HG02623 (cell line): Measurements from ENCODE around the gene BOD1.

Source experiments
- ATAC-seq: cut with Tn5 transposase; IDR thresholded peaks from one replicate; pipeline ENCODE4 v1.9.1; 2021; ENCODE audit warnings: moderate library complexity; ENCODE audit not compliant: unreplicated experiment

The BOD1 gene

DNA sequence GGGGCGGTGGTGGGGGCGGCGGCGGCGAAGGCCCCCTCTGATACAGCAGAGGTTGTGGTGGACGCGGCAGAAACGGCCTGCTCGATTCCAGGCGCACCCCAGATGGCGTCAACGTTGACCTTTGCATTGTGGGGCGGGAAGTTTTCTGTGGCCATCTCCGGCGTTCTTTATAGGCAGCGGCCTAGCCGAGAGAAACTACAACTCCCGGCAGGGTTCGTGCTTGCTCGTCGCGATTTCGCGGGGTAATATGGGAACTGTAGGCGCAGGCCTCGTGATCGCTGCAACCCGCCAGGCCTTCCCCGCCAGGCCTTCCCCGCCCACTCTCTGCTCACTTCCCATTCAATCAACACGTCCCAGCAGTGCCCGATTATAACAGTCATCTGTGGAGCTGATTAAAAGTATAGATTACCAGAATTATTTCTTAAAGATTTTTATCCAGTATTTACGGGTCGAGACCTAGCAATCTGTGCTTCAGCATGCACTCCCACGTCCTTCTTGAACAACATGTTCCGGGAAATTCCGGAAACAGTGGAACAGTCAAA lies at the start of gene BOD1:
Gene BOD1, minus strand, starts transcription at position 74 of the 542 bp plus-strand sequence. CDS start 214 bp downstream, outside the sequence.
- peak; percentile 91 for ATAC-seq

DNA sequence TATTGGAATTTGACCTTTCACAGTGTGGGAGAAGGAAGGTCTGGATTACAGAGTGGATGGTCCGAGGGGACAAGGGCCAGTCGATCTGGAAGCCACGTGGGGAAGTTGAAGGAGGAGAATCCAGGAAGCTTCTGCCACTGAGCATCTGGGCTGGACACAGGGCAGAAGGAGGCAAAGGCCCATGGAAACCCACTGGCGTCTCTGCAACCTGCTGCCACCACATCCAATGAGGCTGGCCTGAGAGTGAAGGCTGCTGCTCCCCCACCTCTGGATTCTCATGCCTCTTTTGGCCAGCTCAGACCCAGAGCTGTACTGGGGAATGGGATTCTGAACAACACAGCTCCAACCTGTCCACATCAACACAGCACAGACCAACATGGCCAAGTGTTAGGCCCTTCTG lies 48.9 kb upstream of the BOD1 start:
- ATAC-seq, result no peak

- no peak for ATAC-seq
These were observed 47.7 kb upstream of the BOD1 start for GRCh38 chr5:173664154-173664526.

GRCh38 chr5:173663352-173664153 lies 47.1 kb upstream of the BOD1 start:
- no peak for ATAC-seq

- no peak for ATAC-seq
These were observed 46.3 kb upstream of the BOD1 start for GRCh38 chr5:173662581-173663351.

DNA sequence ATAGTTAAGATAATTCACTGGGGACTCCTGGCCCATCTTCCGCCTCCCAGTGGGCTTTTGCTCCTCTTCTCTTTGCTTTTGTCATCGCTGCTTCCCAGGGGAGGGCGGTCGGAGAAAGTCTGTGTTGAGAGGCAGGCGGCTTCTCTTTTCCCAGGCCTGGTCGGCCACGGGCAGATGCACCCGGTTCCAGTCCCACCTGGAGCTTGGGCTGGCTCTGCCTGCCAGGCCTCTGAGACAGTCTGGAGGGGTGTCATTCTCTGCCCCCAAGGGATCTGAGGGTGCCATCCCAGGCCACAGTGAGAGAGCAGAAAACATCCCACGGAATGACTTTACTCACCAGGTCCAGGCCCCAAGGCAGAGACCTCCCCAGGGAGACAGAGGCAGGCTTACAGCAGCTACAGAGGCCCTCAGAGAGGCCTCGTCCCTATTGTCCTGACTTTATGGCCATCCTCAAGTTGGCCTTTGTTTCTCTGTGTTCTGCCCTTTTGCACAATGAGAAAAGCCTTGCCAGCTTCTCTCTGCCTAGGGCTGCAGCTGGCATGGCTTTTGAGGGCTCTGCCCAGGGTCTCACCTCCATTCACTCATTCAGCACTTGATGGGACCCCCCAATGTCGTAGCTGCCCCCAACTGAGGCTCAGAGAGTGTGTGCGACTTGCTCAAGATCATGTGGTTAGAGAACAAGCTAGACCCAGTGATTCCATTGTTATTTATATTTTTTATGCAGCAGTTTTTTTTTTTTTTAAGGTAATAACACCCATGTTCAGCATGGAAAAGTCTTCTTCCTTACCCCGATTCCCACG lies 44.2 kb upstream of the BOD1 start:
- no peak for ATAC-seq

DNA sequence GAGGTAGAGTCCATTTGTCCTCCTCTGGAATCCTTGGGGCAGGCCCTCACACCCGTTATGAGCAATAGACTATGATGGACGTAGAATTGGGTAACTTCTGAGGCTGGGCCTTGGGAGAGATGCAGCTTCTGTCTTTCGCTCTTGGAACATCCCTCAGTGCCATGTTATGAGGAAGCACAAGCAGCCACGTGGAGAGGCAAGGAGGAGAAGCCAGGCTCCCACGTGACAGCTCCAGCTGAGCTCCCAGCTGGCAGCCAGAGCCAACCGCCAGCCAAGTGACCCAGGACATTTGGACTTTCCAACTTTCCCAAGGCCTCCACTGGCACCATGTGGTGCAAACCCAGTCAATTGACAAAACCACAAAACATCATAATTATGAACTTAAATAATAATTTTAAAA lies 43.0 kb upstream of the BOD1 start:
- ATAC-seq, result no peak

DNA sequence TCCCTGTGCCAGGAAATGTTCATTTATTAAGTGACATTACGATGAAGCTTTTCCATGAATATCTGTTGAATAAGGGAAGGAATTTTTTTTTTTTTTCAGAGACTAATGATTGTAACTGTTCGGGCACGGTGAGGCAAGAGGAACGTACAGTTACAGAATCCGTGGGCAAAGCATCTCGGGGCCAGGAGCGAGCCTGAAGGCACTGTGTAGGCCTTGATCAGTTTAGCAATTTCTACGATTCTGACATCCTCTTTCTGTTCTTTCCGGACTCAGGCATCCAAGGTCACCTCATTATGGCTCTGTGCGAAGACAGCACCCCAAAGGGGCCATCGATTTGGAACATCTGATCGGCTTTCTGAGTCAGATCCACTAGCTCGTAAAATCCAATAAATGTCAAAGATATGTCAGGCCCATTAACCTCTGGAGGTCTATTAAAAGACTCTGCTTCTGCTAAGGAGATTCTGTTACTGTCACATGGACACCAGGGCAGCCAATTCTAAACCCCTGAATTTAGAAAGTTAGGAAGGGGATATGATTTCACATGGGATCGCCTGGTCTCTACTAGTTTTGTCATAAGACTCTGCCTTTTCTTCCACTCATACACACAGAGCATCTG lies 41.4 kb upstream of the BOD1 start:
- no peak for ATAC-seq

- ATAC-seq, result no peak
These were observed 38.8 kb upstream of the BOD1 start for GRCh38 chr5:173655196-173655797.

- no peak for ATAC-seq
These were observed 37.5 kb upstream of the BOD1 start for GRCh38 chr5:173653822-173654523.

DNA sequence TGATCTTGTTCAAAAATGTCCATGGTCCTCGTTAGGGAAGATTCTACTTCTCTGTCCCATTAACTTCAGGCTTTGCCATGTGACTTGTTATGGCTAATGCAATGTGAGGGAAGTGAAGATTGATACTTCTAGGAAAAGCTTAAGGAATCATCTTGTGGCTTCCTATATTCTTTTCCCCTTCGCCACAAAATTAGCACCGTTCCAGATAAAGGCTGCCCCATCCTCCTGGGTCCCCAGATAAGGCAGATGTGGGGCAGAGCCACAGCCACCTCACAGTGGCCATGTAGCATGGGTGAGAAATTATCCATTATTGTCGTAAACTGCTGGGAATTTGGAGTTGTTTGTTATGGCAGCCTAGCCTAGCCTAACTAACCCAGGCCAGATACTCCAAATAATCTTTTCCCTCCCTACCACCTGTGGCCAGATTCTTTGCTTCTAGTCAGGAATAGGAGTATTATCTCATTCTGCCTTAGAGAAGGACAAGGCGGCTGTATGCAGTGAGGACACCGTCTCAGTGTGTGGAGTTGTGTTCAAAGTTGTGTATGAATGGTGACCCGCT lies 31.9 kb upstream of the BOD1 start:
- no peak for ATAC-seq

- ATAC-seq, result no peak
These were observed 30.2 kb upstream of the BOD1 start for GRCh38 chr5:173646692-173647091.

DNA sequence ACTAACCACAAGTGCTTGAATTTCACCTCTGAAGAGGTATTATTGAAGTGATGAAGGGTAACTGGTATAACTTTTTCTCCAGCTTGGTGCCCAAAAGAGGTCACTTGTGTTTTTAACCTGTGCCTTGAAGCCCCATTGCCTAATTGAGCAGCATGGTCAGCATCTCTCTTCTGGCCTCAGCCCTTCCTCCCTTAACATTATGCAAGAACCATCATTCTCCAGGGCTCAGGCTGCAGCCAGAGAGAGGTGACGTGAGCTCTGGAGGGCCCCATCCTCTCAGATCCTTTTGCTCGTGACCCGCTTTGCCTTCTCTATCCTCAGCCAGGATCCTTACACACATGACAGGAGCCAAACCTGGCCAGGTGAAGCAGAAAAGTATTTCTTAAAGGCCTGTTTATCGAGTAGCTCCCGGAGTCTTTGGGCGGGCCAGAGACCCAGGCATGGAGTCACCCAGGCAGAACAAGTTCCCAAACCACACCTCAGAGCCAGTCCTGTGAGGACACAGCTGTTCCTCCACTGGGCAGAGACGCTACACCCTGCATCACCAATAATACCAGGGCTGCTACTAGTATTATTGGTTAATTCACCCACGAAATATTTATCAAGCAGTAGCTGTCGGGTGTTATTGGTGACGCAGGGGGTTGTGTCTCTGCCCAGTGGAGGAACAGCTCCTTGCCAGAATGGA lies 29.6 kb upstream of the BOD1 start:
- no peak for ATAC-seq

DNA sequence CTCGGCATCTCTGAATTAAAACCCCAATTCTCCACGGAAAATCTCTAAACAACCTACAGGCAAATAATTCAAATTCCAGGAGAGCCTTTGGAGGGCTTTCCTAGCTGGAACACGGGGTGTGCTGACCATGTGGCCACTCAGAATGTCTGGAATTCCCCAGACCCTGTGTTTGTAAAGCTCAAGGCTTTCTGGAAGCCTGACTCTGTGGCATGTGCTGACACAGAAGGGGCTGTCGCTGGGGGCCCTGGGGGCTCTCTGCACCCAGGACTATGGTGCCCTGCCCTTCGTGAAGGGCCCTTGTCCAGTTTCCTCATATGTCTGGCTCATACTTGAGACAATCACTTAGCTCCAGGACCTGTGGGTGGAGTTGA lies 29.0 kb upstream of the BOD1 start:
- no peak for ATAC-seq

DNA sequence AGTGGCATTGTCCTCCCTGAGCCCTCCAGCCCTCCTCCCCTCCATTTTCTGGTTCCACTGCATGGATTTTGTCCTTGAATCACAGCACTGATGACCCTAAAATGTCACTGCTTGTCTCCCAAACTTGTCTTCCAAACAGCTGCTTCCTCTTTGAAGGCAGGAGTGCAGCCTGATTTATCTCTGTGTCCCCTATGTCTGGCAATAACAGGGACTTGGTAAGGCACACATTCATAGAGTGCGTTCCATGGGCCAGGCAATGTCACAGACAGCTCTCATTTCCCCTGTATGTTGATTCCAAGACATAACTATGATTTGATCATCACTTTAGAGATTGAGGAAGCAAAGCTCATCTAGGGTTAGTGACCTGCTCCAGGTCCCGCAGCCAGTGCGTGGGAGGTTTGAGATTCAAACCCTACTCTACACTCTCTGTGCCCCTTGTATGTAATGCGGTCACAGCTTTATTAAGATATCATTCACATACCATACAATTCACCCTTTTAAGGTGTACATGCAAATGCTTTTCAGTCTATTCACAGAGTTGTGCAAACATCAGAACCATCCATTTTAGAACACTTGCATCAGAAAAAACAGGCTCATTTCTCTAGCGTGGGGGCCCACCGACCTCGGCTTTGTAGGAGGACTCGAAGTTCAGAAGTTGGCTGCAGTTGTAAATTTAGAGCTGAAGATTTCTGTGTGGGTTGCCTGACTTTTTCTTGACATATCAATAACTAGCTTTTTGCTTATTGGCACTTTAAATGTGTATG lies 28.4 kb upstream of the BOD1 start:
- ATAC-seq, result no peak

- peak; percentile 83 for ATAC-seq
These were observed 27.5 kb upstream of the BOD1 start for GRCh38 chr5:173643964-173644363.

DNA sequence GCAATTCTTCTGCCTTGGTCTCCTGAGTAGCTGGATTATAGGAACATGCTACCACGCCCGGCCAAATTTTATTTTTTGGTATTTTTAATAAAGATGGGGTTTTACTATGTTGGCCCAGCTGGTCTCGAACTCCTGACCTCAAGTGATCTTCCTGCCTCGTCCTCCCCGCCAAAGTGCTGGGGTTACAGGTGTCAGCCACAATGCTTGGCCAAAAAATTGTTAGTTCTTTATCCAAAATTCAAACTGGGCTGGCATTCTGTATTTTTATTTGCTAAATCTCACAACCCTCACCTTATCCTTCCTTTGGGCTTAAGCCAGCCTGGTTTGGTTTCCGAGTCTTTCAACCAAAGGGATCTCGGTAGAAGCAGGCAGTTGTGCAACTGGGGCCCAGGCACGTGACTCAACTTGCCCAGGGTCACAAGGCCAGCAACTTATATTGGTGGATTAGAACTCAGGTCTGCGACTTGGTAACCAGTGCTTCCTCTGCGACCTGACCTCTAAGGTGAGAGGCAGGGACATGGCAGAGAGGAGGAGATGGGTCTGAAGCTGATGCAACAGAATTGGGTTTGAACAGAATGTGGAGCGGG lies 26.5 kb upstream of the BOD1 start:
- no peak for ATAC-seq
